H1 (cell line): Measurements from ENCODE around the gene DAPK3. TPM values are rescaled to one million over a fixed set of nuclear protein-coding genes. Genes with fewer than 3 reads are reported as not detected.

Experiments
- CTCF ChIA-PET: fragments of 300-600 bp; sonication (Branson Sonifier 250); formaldehyde crosslinking; loops from one replicate; lab custom pipeline; 2021; ENCODE audit not compliant: partially characterized antibody; lab: Charles Lee
- POLR2A ChIA-PET: fragments of 300-600 bp; sonication (Branson Sonifier 250); formaldehyde crosslinking; loops from one replicate; lab custom pipeline; 2021; ENCODE audit warnings: inconsistent platforms; ENCODE audit not compliant: partially characterized antibody; lab: Charles Lee
- DNase-seq, 2 experiments: peaks; one replicate each; pipeline versions ENCODE4 v3.0.0 to v3.0.0-alpha.2; 2010 to 2022; ENCODE audit warnings: low spot score in 2 of 2, low read depth in 1 of 2, mixed read lengths in 1 of 2
- FAIRE-seq: peaks from 2 replicates; lab custom pipeline; 2011; peaks lifted over from hg19 to GRCh38; lab: Jason Lieb, UNC
- H2AFZ ChIP-seq: 2 replicates; pipeline ENCODE4 v1.8.1; 2012; ENCODE audit warnings: low read length, inconsistent platforms
- H2AK5ac ChIP-seq: 2 replicates; pipeline ENCODE4 v1.6.1; 2013; ENCODE audit warnings: low read depth, low read length
- H2BK120ac ChIP-seq: replicated peaks from 2 replicates; pipeline ENCODE3; 2013; ENCODE audit warnings: low read depth, low read length, inconsistent platforms
- H2BK12ac ChIP-seq: 2 replicates; pipeline ENCODE4 v1.6.1; 2013; ENCODE audit warnings: low read depth, low read length
- H2BK15ac ChIP-seq: 2 replicates; pipeline ENCODE4 v1.6.1; 2013; ENCODE audit warnings: low read length
- H2BK20ac ChIP-seq: 2 replicates; pipeline ENCODE4 v1.6.1; 2013; ENCODE audit warnings: low read length
- H2BK5ac ChIP-seq: 2 replicates; pipeline ENCODE4 v1.6.1; 2013; ENCODE audit warnings: low read depth, low read length
- H3K14ac ChIP-seq: 2 replicates; pipeline ENCODE4 v1.6.1; 2013; ENCODE audit warnings: inconsistent platforms; ENCODE audit not compliant: insufficient read length
- H3K18ac ChIP-seq: 2 replicates; pipeline ENCODE4 v1.6.1; 2013; ENCODE audit warnings: low read length; ENCODE audit errors: extremely low read depth
- H3K23ac ChIP-seq: 2 replicates; pipeline ENCODE4 v1.6.1; 2013; ENCODE audit warnings: inconsistent platforms; ENCODE audit not compliant: insufficient read length
- H3K23me2 ChIP-seq: 2 replicates; pipeline ENCODE4 v1.6.1; 2013; ENCODE audit warnings: low read depth, low read length
- H3K27ac ChIP-seq: 2 replicates; pipeline ENCODE4 v1.6.1; 2011; ENCODE audit warnings: low read depth, low read length, inconsistent platforms
- H3K27me3 ChIP-seq, 4 experiments: replicated peaks in 1 of 4; 1 replicate in 1 of 4; 2 replicates in 3 of 4; pipeline versions ENCODE4 v1.6.1 to v1.8.1; 2011 to 2013; ENCODE audit warnings: low read length in 3 of 4, mild to moderate bottlenecking in 3 of 4, inconsistent platforms in 2 of 4, mixed read lengths in 2 of 4, moderate library complexity in 1 of 4; ENCODE audit not compliant: control insufficient read depth in 3 of 4, insufficient read depth in 3 of 4; ENCODE audit errors: extremely low read depth in 1 of 4
- H3K36me3 ChIP-seq, 4 experiments: 2 replicates each; pipeline versions ENCODE4 v1.6.1 to v1.8.1; 2011 to 2013; ENCODE audit warnings: mild to moderate bottlenecking in 4 of 4, low read length in 3 of 4, moderate library complexity in 2 of 4, control low read depth in 1 of 4, inconsistent platforms in 1 of 4; ENCODE audit not compliant: insufficient read depth in 4 of 4, control insufficient read depth in 2 of 4
- H3K4ac ChIP-seq: replicated peaks from 2 replicates; pipeline ENCODE3; 2013; ENCODE audit warnings: low read length, low read depth, mixed read lengths, inconsistent platforms; ENCODE audit not compliant: insufficient read length
- H3K4me1 ChIP-seq, 4 experiments: replicated peaks in 1 of 4; 1 replicate in 1 of 4; 2 replicates in 3 of 4; pipeline versions ENCODE4 v1.6.1 to v1.8.1; 2011 to 2013; ENCODE audit warnings: low read length in 3 of 4, inconsistent platforms in 2 of 4, mixed read lengths in 1 of 4; ENCODE audit not compliant: insufficient read depth in 4 of 4, control insufficient read depth in 3 of 4
- H3K4me2 ChIP-seq, 2 experiments: 2 replicates each; pipeline versions ENCODE4 v1.6.1 to v1.8.1; 2011 to 2013; ENCODE audit warnings: low read depth in 2 of 2, low read length in 2 of 2, control low read depth in 1 of 2, inconsistent platforms in 1 of 2, mild to moderate bottlenecking in 1 of 2; ENCODE audit not compliant: insufficient read depth in 1 of 2
- H3K4me3 ChIP-seq, 4 experiments: fragments of 200-600, 300-600 bp in 1 of 4; sonication (generic), shearing (Covaris generic), sonication (Bioruptor Twin) in 1 of 4; 2 replicates each; pipeline versions ENCODE4 v1.5.1 to v1.8.1; 2011 to 2016; ENCODE audit warnings: low read length in 4 of 4, low read depth in 3 of 4, control low read depth in 2 of 4, inconsistent platforms in 2 of 4, mild to moderate bottlenecking in 2 of 4, mixed read lengths in 1 of 4, moderate library complexity in 1 of 4; ENCODE audit not compliant: insufficient read depth in 2 of 4; ENCODE audit errors: extremely low read depth in 1 of 4
- H3K56ac ChIP-seq: replicated peaks from 2 replicates; pipeline ENCODE3; 2013; ENCODE audit warnings: low read depth, mild to moderate bottlenecking, mixed read lengths, low read length, inconsistent platforms; ENCODE audit not compliant: insufficient read length
- H3K79me1 ChIP-seq: 2 replicates; pipeline ENCODE4 v1.6.1; 2013; ENCODE audit warnings: low read depth, low read length, control low read depth
- H3K79me2 ChIP-seq, 2 experiments: 2 replicates each; pipeline versions ENCODE4 v1.6.1 to v1.8.1; 2012 to 2013; ENCODE audit warnings: low read length in 2 of 2, mild to moderate bottlenecking in 2 of 2, inconsistent platforms in 1 of 2; ENCODE audit not compliant: insufficient read depth in 2 of 2, control insufficient read depth in 1 of 2
- H3K9ac ChIP-seq, 4 experiments: replicated peaks in 1 of 4; 1 replicate in 1 of 4; 2 replicates in 3 of 4; pipeline versions ENCODE4 v1.6.1 to v1.8.1; 2011 to 2013; ENCODE audit warnings: low read depth in 3 of 4, low read length in 3 of 4, control low read depth in 2 of 4, mild to moderate bottlenecking in 2 of 4, moderate library complexity in 2 of 4, inconsistent platforms in 1 of 4; ENCODE audit errors: extremely low read depth in 1 of 4
- H3K9me3 ChIP-seq, 2 experiments: 2 replicates each; pipeline versions ENCODE4 v1.6.1 to v1.8.1; 2012 to 2013; ENCODE audit warnings: mild to moderate bottlenecking in 2 of 2, moderate library complexity in 2 of 2, control low read depth in 1 of 2, inconsistent platforms in 1 of 2, low read depth in 1 of 2, low read length in 1 of 2, mixed read lengths in 1 of 2; ENCODE audit not compliant: insufficient read depth in 2 of 2
- H4K20me1 ChIP-seq, 2 experiments: replicated peaks in 1 of 2; 2 replicates each; pipeline versions ENCODE3 to v1.8.1; 2011 to 2013; ENCODE audit warnings: inconsistent platforms in 2 of 2, low read length in 2 of 2, mild to moderate bottlenecking in 1 of 2; ENCODE audit not compliant: insufficient read depth in 2 of 2, control insufficient read depth in 1 of 2
- H4K5ac ChIP-seq: 2 replicates; pipeline ENCODE4 v1.6.1; 2013; ENCODE audit warnings: low read length, low read depth, mixed read lengths, inconsistent platforms; ENCODE audit not compliant: insufficient read length
- H4K8ac ChIP-seq: 2 replicates; pipeline ENCODE4 v1.8.0; 2013; ENCODE audit warnings: mild to moderate bottlenecking, moderate library complexity, low read length, inconsistent platforms; ENCODE audit not compliant: insufficient read depth; ENCODE audit errors: extremely low read depth
- H4K91ac ChIP-seq: replicated peaks from 2 replicates; pipeline ENCODE3; 2013; ENCODE audit warnings: low read length, mixed read lengths, inconsistent platforms; ENCODE audit not compliant: insufficient read length
- BACH1 ChIP-seq: IDR thresholded peaks from 2 replicates; pipeline ENCODE4 v1.6.1; 2012; ENCODE audit warnings: low read length, improper control_type of control experiment
- CBX8 ChIP-seq: fragments of 300-800, 300-1000 bp; sonication (generic); IDR thresholded peaks from 2 replicates; pipeline ENCODE4 v1.7.1; 2016; ENCODE audit warnings: low read depth, low read length, borderline replicate concordance
- CHD1 ChIP-seq: IDR thresholded peaks from 2 replicates; pipeline ENCODE4 v1.6.1; 2012; ENCODE audit warnings: low read depth, low read length, improper control_type of control experiment
- GABPA ChIP-seq: IDR thresholded peaks from 2 replicates; pipeline ENCODE4 v1.6.1; 2011; ENCODE audit warnings: mild to moderate bottlenecking, low read length, moderate library complexity, borderline replicate concordance; ENCODE audit not compliant: insufficient read depth
- GTF2F1 ChIP-seq: IDR thresholded peaks from 2 replicates; pipeline ENCODE4 v1.6.1; 2012; ENCODE audit warnings: low read depth, low read length, improper control_type of control experiment, borderline replicate concordance
- HDAC2 ChIP-seq, 2 experiments: fragments of 300-600 bp in 1 of 2; sonication (generic) in 1 of 2; IDR thresholded peaks; 2 replicates each; pipeline ENCODE4 v1.6.1; 2011 to 2012; ENCODE audit warnings: low read depth in 2 of 2, low read length in 2 of 2, mild to moderate bottlenecking in 2 of 2, moderate library complexity in 2 of 2, borderline replicate concordance in 1 of 2, inconsistent platforms in 1 of 2
- KDM1A ChIP-seq: fragments of 200-600, 300-600 bp; sonication (generic); IDR thresholded peaks from 2 replicates; pipeline ENCODE4 v1.7.1; 2016; ENCODE audit warnings: mild to moderate bottlenecking, low read length, borderline replicate concordance
- KDM5A ChIP-seq: fragments of 200-600 bp; IDR thresholded peaks from 2 replicates; pipeline ENCODE4 v1.7.1; 2012; ENCODE audit warnings: mild to moderate bottlenecking, low read length, inconsistent platforms, mixed read lengths
- MAX ChIP-seq: IDR thresholded peaks from 2 replicates; pipeline ENCODE4 v1.6.1; 2012; ENCODE audit warnings: inconsistent platforms
- NANOG ChIP-seq: IDR thresholded peaks from 2 replicates; pipeline ENCODE4 v1.6.1; 2011; ENCODE audit warnings: low read length, low read depth, mild to moderate bottlenecking, inconsistent platforms; ENCODE audit not compliant: insufficient read depth, poor library complexity, severe bottlenecking
- SP2 ChIP-seq: IDR thresholded peaks from 2 replicates; pipeline ENCODE4 v1.6.1; 2012; ENCODE audit warnings: mild to moderate bottlenecking, low read length, inconsistent platforms
- TCF12 ChIP-seq: IDR thresholded peaks from 2 replicates; pipeline ENCODE4 v1.6.1; 2011; ENCODE audit warnings: low read depth, mild to moderate bottlenecking, low read length
- WGBS, 2 experiments: shearing (Covaris generic) in 1 of 2; methylation state at CpG; one replicate each; pipeline versions ENCODE4 v1.1.6 to v1.1.7; 2013 to 2015; ENCODE audit warnings: low lambda C conversion rate in 2 of 2, mixed read lengths in 2 of 2, inconsistent platforms in 1 of 2, low coverage in 1 of 2, missing lambda C conversion rate in 1 of 2; ENCODE audit not compliant: insufficient replicate concordance in 2 of 2, insufficient coverage in 1 of 2, insufficient read length in 1 of 2; ENCODE audit errors: extremely low coverage in 1 of 2, missing lambda C conversion rate in 1 of 2; 5-methylcytosine and 5-hydroxymethylcytosine counted together
- polyA plus RNA-seq, 7 experiments: library from polyadenylated mRNA; depleted of rRNA in 3 of 7; stranded (reverse) in 5 of 7; unstranded in 2 of 7; fragments of >200 nt in 5 of 7; fragments of 200-250 nt in 2 of 7; gene quantifications; 1 replicate in 5 of 7; 2 replicates in 1 of 7; 4 replicates in 1 of 7; pipeline versions ENCODE4 v1.2.1 to v1.2.3, GENCODE V29; 2011 to 2013; ENCODE audit warnings: missing spikeins in 2 of 7, mixed read lengths in 2 of 7
- total RNA-seq: library from RNA; stranded (reverse); fragmentation: NEBNext Ultra II Directional; extraction: Animal tissue kit (Norgen Biotek cat#: 25700); gene quantifications from 2 replicates; pipeline ENCODE4 v1.2.1, GENCODE V29; 2021

DAPK3 gene
- total and polyA plus RNA-seq, 2 of the 8 experiments (the other 6 are each of a cell fraction or from before 2014, with no cell fraction given): 53.2 to 78.1 TPM

- no peak overlapping the region for H2BK20ac ChIP-seq
- no peaks in the 10 kb centered on the region for H3K23me2 ChIP-seq
- H2BK15ac ChIP-seq: no peak overlapping the region
- peaks cover 11 to 16% of the 10 kb centered on the region in 2 experiments for H3K9me3 ChIP-seq
- H4K20me1 ChIP-seq: peaks cover 0 to 3% of the 10 kb centered on the region in 2 experiments
- H3K4me1 ChIP-seq: no peaks in the 10 kb centered on the region
- DNase-seq (no peak), FAIRE-seq (no peak)
- no peaks in the 10 kb centered on the region for H3K27me3 ChIP-seq
- no peak overlapping the region for H3K23ac ChIP-seq
- 94% methylated on average over 1 of the region's 1 CpG; no CpG with 5 or more reads in 1 of the 2 experiments for WGBS, 2 experiments
- no peak overlapping the region for H4K91ac ChIP-seq
- H3K79me1 ChIP-seq: no peaks in the 10 kb centered on the region
- no peak overlapping the region for H3K4me3 ChIP-seq
- H2BK120ac ChIP-seq: no peak overlapping the region
- ChIA-PET CTCF (no interaction called here), POLR2A (interaction anchor here (1.1 kb wide), 1 partner anchor 19 kb away, joined by 4 read pairs; no protein-coding TSS in a partner anchor)
- no peak overlapping the region for H3K27ac ChIP-seq
- H3K14ac ChIP-seq: no peak overlapping the region
- no peak overlapping the region for H3K4ac ChIP-seq
- H2BK5ac ChIP-seq: no peak overlapping the region
- TF ChIP-seq TCF12 (no peak), MAX (no peak), GTF2F1 (no peak), CBX8 (no peak), CHD1 (no peak), HDAC2 (IDR thresholded peaks at IDR 0.05; ENCODE audit: borderline replicate concordance in 1 of 2, low read depth in 2 of 2, low read length in 2 of 2) (peak in 1 of 2 experiments; percentile 62; a peak in 1 of 4 replicates), KDM1A (peak; percentile 95), NANOG (no peak), GABPA (no peak), SP2 (no peak), KDM5A (no peak), BACH1 (no peak)
- peaks cover 7 to 43% (median 27%) of the 10 kb centered on the region in 4 experiments for H3K36me3 ChIP-seq
- no peak overlapping the region for H3K18ac ChIP-seq
- H4K5ac ChIP-seq: no peak overlapping the region
- H3K9ac ChIP-seq: no peak overlapping the region
- no peaks in the 10 kb centered on the region for H3K79me2 ChIP-seq
- no peak overlapping the region for H2AK5ac ChIP-seq
- no peak overlapping the region for H3K4me2 ChIP-seq
- H4K8ac ChIP-seq: no peak overlapping the region
- no peak overlapping the region for H3K56ac ChIP-seq
- H2BK12ac ChIP-seq: no peak overlapping the region
- no peak overlapping the region for H2AFZ ChIP-seq
Measured at GRCh38 chr19:3910105-3910504, 60.8 kb downstream of the DAPK3 start.
